Glomerular visceral epithelial cell (primary cell): Measurements from ENCODE around the gene SLC25A5.
"Not testable (repeated sequence)": the region's sequence is repeated elsewhere in the genome, so short reads cannot be mapped to it uniquely, and the experiment has no call there.

Experiments
- DNase-seq: peaks from one replicate; pipeline ENCODE4 v3.0.0-alpha.2; 2016; ENCODE audit errors: extremely low spot score

SLC25A5 gene

GRCh38 chrX:119467842-119468550 lies at the start of gene SLC25A5:
Gene SLC25A5 (plus strand): TSS chrX:119468444. CDS start chrX:119468516, 72 bp downstream.
- DNase-seq: peak; percentile 87

GRCh38 chrX:119419146-119419545 lies 49.1 kb upstream of the SLC25A5 start:
- DNase-seq: no peak

- DNase-seq: no peak
Measured at GRCh38 chrX:119419898-119420297, 48.3 kb upstream of the SLC25A5 start.

GRCh38 chrX:119421016-119421705 lies 47.1 kb upstream of the SLC25A5 start:
- DNase-seq: no peak

GRCh38 chrX:119423631-119424030 lies 44.6 kb upstream of the SLC25A5 start:
- no peak for DNase-seq

GRCh38 chrX:119424999-119425398 lies 43.2 kb upstream of the SLC25A5 start:
- DNase-seq: no peak

- peak; percentile 17 for DNase-seq
Measured at GRCh38 chrX:119427024-119427794, 41.0 kb upstream of the SLC25A5 start.

GRCh38 chrX:119427795-119428185 lies 40.5 kb upstream of the SLC25A5 start:
- no peak for DNase-seq

- no peak for DNase-seq
Measured at GRCh38 chrX:119429471-119429870, 38.8 kb upstream of the SLC25A5 start.

GRCh38 chrX:119441295-119441694 lies 26.9 kb upstream of the SLC25A5 start:
- not testable (repeated sequence) for DNase-seq

GRCh38 chrX:119442286-119442685 lies 26.0 kb upstream of the SLC25A5 start:
- DNase-seq: no peak

- no peak for DNase-seq
Measured at GRCh38 chrX:119453202-119453601, 15.0 kb upstream of the SLC25A5 start.

- DNase-seq: no peak
Measured at GRCh38 chrX:119455264-119455663, 13.0 kb upstream of the SLC25A5 start.

GRCh38 chrX:119459181-119459580 lies 9.1 kb upstream of the SLC25A5 start:
- no peak for DNase-seq

- no peak for DNase-seq
Measured at GRCh38 chrX:119465555-119465954, 2.7 kb upstream of the SLC25A5 start.

GRCh38 chrX:119466970-119467369 lies 1.3 kb upstream of the SLC25A5 start:
- no peak for DNase-seq

- no peak for DNase-seq
Measured at GRCh38 chrX:119467433-119467832, 811 bp upstream of the SLC25A5 start.

- peak; percentile 80 for DNase-seq
Measured at GRCh38 chrX:119468551-119469312, 488 bp downstream of the SLC25A5 start.

- no peak for DNase-seq
Measured at GRCh38 chrX:119469313-119469635, 1.0 kb downstream of the SLC25A5 start.

- no peak for DNase-seq
Measured at GRCh38 chrX:119474615-119475388, 6.6 kb downstream of the SLC25A5 start.

GRCh38 chrX:119475389-119476101 lies 7.3 kb downstream of the SLC25A5 start:
- DNase-seq: no peak
